T1000 (cell line): ENCODE results near the gene GPR180.

ENCODE experiments used
- DNase-seq: peaks from one replicate; lab custom pipeline; 2025; ENCODE audit warnings: mixed read lengths; lab: John Stamatoyannopoulos, UW

The GPR180 gene

DNA sequence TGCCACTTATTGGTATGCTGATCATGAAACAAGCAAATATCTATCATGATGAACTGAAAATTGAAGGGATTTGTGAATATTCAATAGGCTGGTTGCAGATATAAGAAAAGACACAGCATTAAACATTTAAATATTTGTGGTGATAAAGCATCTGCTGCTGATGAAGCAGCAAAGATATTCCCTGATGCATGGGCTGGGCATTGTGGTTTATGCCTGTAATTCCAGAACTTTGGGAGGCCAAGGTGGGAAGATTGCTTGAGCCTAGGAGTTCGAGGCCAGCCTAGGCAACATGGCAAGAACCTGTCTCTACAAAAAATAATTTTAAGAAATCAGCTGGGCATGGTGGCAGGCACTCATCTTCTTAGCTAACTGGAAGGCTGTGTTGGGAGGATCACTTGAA, 54.5 kb downstream of the GPR180 start:
- no peak for DNase-seq

DNA sequence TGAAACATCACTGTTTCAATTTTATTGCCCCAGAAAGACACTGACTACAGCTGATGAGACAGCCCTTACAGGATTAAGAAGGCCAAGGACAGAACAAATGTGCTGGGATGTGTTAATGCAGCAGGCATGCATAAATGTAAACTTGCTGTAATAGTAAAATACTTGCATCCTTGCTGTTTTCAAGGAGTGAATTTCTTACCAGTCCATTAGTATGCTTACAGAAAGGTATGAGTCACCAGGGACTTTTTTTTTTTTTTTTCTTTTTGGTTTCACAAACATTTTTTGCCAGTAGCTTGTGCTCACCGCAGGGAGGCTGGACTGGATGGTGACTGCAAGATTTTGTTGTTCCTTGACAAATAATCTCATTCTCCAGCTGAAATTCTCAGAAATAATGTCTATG, 55.1 kb downstream of the GPR180 start:
- peak; percentile 6 for DNase-seq

DNA sequence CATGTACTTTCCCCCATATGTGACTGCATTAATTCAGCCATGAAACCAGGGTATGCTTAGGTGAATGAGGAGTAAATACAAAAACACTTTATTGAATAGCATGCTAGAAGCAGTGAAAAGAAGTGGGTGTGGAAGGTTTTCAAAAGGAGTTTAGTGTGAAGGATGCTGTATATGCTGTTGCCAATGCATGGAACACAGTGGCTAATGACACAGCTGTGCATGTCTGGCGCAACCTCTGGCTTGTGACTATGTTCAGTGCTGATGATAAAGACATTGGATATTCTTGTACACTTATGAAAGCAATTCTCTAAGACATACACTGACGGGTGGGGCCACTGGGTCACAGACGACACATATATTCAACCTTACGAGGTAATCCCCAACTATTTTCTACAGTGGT, 55.5 kb downstream of the GPR180 start:
- DNase-seq, result no peak

DNA sequence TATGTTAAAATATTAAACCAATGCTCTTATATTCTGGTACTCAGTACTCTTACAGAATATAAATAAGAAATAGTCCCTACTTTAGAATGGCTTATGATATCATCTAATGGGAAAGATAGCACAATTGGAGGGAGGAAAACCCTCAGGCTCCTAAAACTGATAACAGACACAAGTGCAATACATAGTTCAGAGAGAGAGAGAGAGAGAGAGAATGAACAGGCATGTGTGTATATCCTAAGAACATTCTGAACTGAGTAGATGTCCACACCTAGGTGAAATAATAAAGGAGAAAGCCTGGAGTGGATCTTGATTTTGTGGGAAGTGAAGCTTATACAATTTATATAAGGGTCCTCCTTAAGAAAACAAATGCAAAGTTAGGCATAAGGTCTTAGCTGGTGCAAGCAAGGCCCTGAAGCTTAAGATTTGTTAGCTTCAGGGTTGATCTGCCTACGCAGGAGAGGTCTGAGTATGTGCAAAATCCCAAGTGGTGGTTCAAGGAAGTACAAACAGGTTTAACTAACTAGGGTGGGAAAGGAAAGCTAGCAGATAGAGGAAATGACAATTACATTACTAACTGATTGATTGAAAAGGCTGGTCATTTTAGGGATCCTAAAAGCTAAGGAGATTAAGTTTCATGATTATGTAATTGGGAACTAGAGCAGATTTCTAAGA, 57.4 kb downstream of the GPR180 start:
- no peak for DNase-seq

GRCh38 chr13:94659598-94659946, 57.9 kb downstream of the GPR180 start:
- DNase-seq, result no peak

GRCh38 chr13:94660695-94661326, 59.2 kb downstream of the GPR180 start:
- no peak for DNase-seq

DNA sequence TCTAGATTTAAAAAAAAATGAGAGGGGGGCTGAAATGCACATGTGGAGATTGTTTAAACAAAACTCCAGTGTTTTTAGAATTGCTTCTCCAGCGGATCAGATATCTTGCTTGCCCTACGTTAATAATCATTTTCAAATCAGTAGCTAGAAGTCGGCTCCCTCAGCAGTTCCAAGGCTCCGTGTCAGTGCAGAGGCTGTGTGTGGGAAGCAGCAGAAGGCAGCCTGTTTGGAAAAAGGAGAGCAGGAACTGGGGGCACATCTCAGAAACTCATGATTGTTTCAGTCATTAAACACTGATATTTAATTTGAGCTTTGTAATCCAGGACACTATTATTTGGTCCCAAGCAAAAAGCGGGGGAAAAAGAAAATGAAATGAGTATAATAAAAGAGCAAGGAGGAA, 59.7 kb downstream of the GPR180 start:
- no peak for DNase-seq

GRCh38 chr13:94662274-94662945, 60.8 kb downstream of the GPR180 start:
- DNase-seq, result no peak

DNA sequence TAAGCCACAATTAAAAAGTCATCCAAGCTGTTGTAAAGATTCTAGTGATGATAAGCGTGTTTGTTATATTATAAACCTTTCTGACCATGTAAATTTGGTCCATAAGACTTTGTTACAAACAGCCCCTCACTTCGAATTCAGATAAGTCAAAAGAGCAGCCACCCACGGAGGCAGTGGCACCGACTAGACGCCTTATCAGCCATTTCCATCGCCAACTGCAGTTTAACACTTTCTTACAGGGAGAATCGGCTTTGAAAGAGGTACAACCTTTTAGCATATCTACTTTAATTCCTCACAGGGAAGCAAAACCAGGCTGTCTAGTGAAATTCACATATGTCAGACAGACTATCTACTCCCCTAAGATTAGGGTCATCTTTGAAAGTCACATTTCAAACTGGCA, 63.2 kb downstream of the GPR180 start:
- no peak for DNase-seq

GRCh38 chr13:94666065-94666464, 64.4 kb downstream of the GPR180 start:
- no peak for DNase-seq

- DNase-seq, result no peak
These were observed 65.5 kb downstream of the GPR180 start for GRCh38 chr13:94667190-94667589.

GRCh38 chr13:94672400-94672799, 70.7 kb downstream of the GPR180 start:
- DNase-seq, result no peak

DNA sequence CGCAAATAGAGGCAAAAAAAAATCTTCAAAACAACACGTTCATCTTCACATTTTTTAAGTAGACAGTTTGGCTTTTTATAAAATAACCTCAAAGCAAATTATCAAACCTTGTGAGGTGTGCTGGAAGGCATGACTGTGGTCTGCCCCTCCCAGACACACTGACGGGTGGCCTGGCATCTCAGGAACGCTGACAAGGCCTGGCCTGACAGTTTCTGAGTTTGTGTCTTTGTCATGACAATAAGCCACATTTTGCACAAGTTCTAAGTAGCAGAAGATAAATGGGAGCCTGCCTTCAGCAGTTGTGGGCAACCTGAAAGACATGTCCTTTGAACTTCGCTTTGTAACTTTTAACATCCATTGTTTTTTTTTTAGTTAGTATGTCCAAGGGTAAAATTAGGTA, 72.2 kb downstream of the GPR180 start:
- DNase-seq, result no peak

GRCh38 chr13:94674609-94675348, 73.1 kb downstream of the GPR180 start:
- no peak for DNase-seq

GRCh38 chr13:94677799-94678198, 76.1 kb downstream of the GPR180 start:
- no peak for DNase-seq

- no peak for DNase-seq
These were observed 77.2 kb downstream of the GPR180 start for GRCh38 chr13:94678845-94679244.

GRCh38 chr13:94679614-94680013, 78.0 kb downstream of the GPR180 start:
- no peak for DNase-seq

DNA sequence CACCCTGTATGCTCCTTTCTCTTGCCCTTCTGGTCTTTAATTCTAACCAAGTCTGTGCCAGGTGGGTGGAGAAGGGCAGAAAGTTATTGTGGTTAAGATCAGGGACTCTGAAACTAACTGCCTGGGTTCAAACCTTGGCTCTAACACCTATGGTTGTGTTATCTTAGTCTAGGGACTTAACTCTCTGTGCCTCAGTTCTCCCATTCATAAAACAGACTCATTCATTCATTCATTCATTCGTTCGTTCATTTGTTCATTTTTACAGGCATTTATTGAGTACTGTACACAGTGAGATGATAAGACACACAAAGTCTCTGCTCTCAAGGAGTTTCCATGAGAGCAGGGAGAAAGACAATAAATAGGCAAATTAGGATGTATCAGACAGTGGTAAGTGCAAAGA, 80.6 kb downstream of the GPR180 start:
- DNase-seq, result no peak

DNA sequence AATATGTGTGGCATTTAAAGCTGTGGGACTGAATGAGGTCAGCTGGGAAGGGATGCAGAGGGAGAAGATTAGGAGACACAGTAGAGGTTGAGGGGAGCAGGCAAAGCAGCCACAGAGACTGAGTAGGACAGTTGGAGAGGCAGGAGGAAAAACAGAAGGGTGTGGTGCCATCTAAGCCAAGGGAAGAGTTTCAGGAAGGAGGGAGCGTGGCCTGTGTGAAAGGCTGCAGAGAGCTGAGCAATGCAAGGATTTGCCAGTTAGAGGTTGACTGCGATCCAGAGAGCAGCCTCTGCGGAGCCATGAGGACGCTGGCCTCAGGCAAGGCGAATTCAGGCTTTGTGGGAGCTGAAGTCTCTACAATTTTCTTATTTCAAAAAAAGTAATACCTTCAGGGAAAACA, 81.8 kb downstream of the GPR180 start:
- DNase-seq, result no peak
